ENCODE results near the gene RASIP1. TPM values are rescaled to one million over a fixed set of nuclear protein-coding genes. Genes with fewer than 3 reads are reported as not detected.

Gene RASIP1
- total and polyA plus RNA-seq, 2 of the 8 experiments (the other 6 are each of a cell fraction or from before 2014, with no cell fraction given): 9.3 to 11.4 TPM

DNA sequence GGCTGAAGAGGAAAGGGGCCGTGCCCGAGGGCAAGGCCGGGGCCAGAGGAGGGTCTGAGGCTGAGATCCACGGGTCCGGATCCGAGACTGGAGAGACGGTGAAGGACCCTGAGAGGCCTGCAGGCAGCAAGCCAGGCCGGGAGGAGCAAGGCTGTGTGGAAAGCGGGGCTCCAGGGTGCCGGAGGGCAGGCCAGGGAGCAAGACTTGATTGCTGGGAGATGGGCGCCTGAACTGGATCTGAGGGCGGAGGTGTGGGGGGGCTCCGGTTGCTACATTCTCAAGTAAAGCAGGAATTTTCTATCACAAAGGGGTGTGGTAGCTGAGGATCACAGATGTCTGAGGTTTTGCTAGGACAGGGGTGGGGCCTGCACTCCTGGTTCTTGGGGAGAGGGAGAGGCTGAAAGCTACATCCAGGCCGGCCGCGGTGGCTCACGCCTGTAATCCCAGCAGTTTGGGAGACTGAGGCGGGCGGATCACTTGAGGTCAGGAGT lies 24.7 kb downstream of the RASIP1 start:
- Histone ChIP-seq H3K4me3 (ENCODE audit: extremely low read depth in 1 of 4, insufficient read depth in 2 of 4, low read depth in 3 of 4, low read length in 4 of 4) (no peak overlapping the region), H3K9me3 (ENCODE audit: insufficient read depth in 2 of 2, low read depth in 1 of 2, low read length in 1 of 2) (0 out of 4 replicates have a peak, but pooled peaks cover 0 to 3% of the 10 kb centered on the region in 2 experiments), H4K91ac (replicated peaks; ENCODE audit: insufficient read length, low read length) (no peak overlapping the region), H3K79me1 (ENCODE audit: low read depth, low read length) (no peaks in the 10 kb centered on the region), H4K5ac (ENCODE audit: insufficient read length, low read depth, low read length) (no peak overlapping the region), H3K27ac (ENCODE audit: low read depth, low read length) (no peak overlapping the region), H3K27me3 (replicated peaks in 1 of 4; ENCODE audit: control insufficient read depth in 3 of 4, extremely low read depth in 1 of 4, insufficient read depth in 3 of 4, low read length in 3 of 4) (no peaks in the 10 kb centered on the region), H2BK5ac (ENCODE audit: low read depth, low read length) (no peak overlapping the region), H2AFZ (ENCODE audit: low read length) (no peak overlapping the region), H4K8ac (ENCODE audit: extremely low read depth, insufficient read depth, low read length) (peak overlapping the region; percentile 42), H3K18ac (ENCODE audit: extremely low read depth, low read length) (no peak overlapping the region; the same call in 1 of the 2 replicates), H3K4ac (replicated peaks; ENCODE audit: insufficient read length, low read depth, low read length) (no peak overlapping the region), H3K23ac (ENCODE audit: insufficient read length) (no peak overlapping the region), H2BK120ac (replicated peaks; ENCODE audit: low read depth, low read length) (no peak overlapping the region), H3K79me2 (ENCODE audit: control insufficient read depth in 1 of 2, insufficient read depth in 2 of 2, low read length in 2 of 2) (no peaks in the 10 kb centered on the region), H4K20me1 (replicated peaks in 1 of 2; ENCODE audit: control insufficient read depth in 1 of 2, insufficient read depth in 2 of 2, low read length in 2 of 2) (no peaks in the 10 kb centered on the region), H3K14ac (ENCODE audit: insufficient read length) (no peak overlapping the region), H2BK12ac (ENCODE audit: low read depth, low read length) (0 out of 2 replicates have a peak overlapping the region, but pooled peaks have one; percentile 27), H3K4me2 (ENCODE audit: insufficient read depth in 1 of 2, low read depth in 2 of 2, low read length in 2 of 2) (peak overlapping the region in 1 of 2 experiments; percentile 78; a peak in 1 of 4 replicates), H3K9ac (replicated peaks in 1 of 4; ENCODE audit: extremely low read depth in 1 of 4, low read depth in 3 of 4, low read length in 3 of 4) (no peak overlapping the region), H2AK5ac (ENCODE audit: low read depth, low read length) (0 out of 2 replicates have a peak overlapping the region, but pooled peaks have one; percentile 3), H3K4me1 (replicated peaks in 1 of 4; ENCODE audit: control insufficient read depth in 3 of 4, insufficient read depth in 4 of 4, low read length in 3 of 4) (peaks cover 0 to 31% (median 14%) of the 10 kb centered on the region in 4 experiments; a peak in 6 of 7 replicates), H3K23me2 (ENCODE audit: low read depth, low read length) (peaks cover 19% of the 10 kb centered on the region; the same call in 1 of the 2 replicates), H3K36me3 (ENCODE audit: control insufficient read depth in 2 of 4, insufficient read depth in 4 of 4, low read length in 3 of 4) (no peaks in the 10 kb centered on the region), H2BK20ac (ENCODE audit: low read length) (no peak overlapping the region), H3K56ac (replicated peaks; ENCODE audit: insufficient read length, low read depth, low read length) (no peak overlapping the region), H2BK15ac (ENCODE audit: low read length) (no peak overlapping the region)
- POLR2A ChIA-PET (ENCODE audit: partially characterized antibody): interaction anchor here (0.7 to 7.7 kb wide), 11 partner anchors 10 to 70 kb away, joined by 3 to 59 read pairs (median 3); partner anchors contain the start of genes CA11, FGF21 and FUT2
- WGBS, 2 experiments (ENCODE audit: extremely low coverage in 1 of 2, insufficient coverage in 1 of 2, insufficient read length in 1 of 2, insufficient replicate concordance in 2 of 2, low coverage in 1 of 2, low lambda C conversion rate in 2 of 2, missing lambda C conversion rate in 1 of 2): 89% methylated on average over 19 of the region's 19 CpGs; no CpG with 5 or more reads in 1 of the 2 experiments
- CTCF ChIA-PET (ENCODE audit: partially characterized antibody): interaction anchor here (0.9 to 8.2 kb wide), 8 partner anchors 10 to 120 kb away, joined by 3 to 53 read pairs (median 5); partner anchors contain the start of genes CA11 and HSD17B14
- FAIRE-seq (no peak), DNase-seq (ENCODE audit: low read depth in 1 of 2, low spot score in 2 of 2) (no peak)
- TF ChIP-seq GABPA (IDR thresholded peaks at IDR 0.05; ENCODE audit: borderline replicate concordance, insufficient read depth, low read length): no peak
- no peak for TF ChIP-seq EGR1 (IDR thresholded peaks at IDR 0.05; ENCODE audit: borderline replicate concordance, low read depth, low read length)
- TF ChIP-seq KDM1A (IDR thresholded peaks at IDR 0.05; ENCODE audit: borderline replicate concordance, low read length): no peak
- TF ChIP-seq POU5F1 (IDR thresholded peaks at IDR 0.05; ENCODE audit: low read depth, low read length): no peak
- no peak for TF ChIP-seq CEBPB (IDR thresholded peaks at IDR 0.05; ENCODE audit: low read depth, low read length)
- TF ChIP-seq TCF12 (IDR thresholded peaks at IDR 0.05; ENCODE audit: low read depth, low read length): no peak
- no peak for TF ChIP-seq RBBP5 (IDR thresholded peaks at IDR 0.05; ENCODE audit: borderline replicate concordance, low read depth, low read length)
- TF ChIP-seq POLR2A (IDR thresholded peaks at IDR 0.05; ENCODE audit: control extremely low read depth in 1 of 2, low read depth in 2 of 2, low read length in 2 of 2): no peak
- TF ChIP-seq CTBP2 (IDR thresholded peaks at IDR 0.05; ENCODE audit: borderline replicate concordance, insufficient read depth, insufficient read length, low read length): no peak
- no peak for TF ChIP-seq JUN (IDR thresholded peaks at IDR 0.05; ENCODE audit: low read depth, low read length)
- no peak for TF ChIP-seq MAX (IDR thresholded peaks at IDR 0.05)

All from H1 (cell line).